Fibroblast of the aortic adventitia (primary cell): ENCODE results near the gene SERPINA1. TPM values are rescaled to one million over a fixed set of nuclear protein-coding genes. Genes with fewer than 3 reads are reported as not detected.

Experiments used
- DNase-seq: peaks from one replicate; pipeline ENCODE4 v3.0.0-alpha.2; 2010; ENCODE audit warnings: low read depth
- H3K4me3 ChIP-seq: 2 replicates; pipeline ENCODE4 v1.5.1; 2011; ENCODE audit warnings: low read depth, mild to moderate bottlenecking, control low read depth, low read length, moderate library complexity
- total RNA-seq: library from RNA; depleted of rRNA; stranded (reverse); fragments of >200 nt; gene quantifications from 2 replicates; pipeline ENCODE4 v1.2.3, GENCODE V29; 2012; ENCODE audit warnings: low replicate concordance
- TF ChIP-seq, protein P1 (sequence below): IDR thresholded peaks from 2 replicates; pipeline ENCODE4 v1.5.1; 2011; ENCODE audit warnings: mild to moderate bottlenecking, low read length, control low read depth, inconsistent platforms; ENCODE audit not compliant: insufficient read depth

Gene SERPINA1
- total RNA-seq, 1 donor = not detected

DNA sequence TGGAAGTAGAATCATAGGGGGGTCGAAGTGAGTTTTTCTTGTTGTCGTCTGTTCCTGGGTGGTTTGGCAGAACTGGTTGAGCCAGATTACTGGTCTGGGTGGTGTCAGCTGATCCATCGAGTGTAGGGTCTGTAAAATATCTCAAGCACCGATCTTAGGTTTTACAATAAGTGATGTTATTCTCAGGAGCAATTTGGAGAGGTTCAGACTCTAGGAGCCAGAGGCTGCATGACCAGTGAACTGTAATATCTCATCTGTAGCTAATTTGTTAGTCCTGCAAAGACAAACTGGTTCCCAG lies 9.7 kb upstream of the SERPINA1 start:
- TF ChIP-seq, protein P1, sequence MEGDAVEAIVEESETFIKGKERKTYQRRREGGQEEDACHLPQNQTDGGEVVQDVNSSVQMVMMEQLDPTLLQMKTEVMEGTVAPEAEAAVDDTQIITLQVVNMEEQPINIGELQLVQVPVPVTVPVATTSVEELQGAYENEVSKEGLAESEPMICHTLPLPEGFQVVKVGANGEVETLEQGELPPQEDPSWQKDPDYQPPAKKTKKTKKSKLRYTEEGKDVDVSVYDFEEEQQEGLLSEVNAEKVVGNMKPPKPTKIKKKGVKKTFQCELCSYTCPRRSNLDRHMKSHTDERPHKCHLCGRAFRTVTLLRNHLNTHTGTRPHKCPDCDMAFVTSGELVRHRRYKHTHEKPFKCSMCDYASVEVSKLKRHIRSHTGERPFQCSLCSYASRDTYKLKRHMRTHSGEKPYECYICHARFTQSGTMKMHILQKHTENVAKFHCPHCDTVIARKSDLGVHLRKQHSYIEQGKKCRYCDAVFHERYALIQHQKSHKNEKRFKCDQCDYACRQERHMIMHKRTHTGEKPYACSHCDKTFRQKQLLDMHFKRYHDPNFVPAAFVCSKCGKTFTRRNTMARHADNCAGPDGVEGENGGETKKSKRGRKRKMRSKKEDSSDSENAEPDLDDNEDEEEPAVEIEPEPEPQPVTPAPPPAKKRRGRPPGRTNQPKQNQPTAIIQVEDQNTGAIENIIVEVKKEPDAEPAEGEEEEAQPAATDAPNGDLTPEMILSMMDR = no peak
- DNase-seq = no peak
- H3K4me3 ChIP-seq = no peak overlapping the region

DNA sequence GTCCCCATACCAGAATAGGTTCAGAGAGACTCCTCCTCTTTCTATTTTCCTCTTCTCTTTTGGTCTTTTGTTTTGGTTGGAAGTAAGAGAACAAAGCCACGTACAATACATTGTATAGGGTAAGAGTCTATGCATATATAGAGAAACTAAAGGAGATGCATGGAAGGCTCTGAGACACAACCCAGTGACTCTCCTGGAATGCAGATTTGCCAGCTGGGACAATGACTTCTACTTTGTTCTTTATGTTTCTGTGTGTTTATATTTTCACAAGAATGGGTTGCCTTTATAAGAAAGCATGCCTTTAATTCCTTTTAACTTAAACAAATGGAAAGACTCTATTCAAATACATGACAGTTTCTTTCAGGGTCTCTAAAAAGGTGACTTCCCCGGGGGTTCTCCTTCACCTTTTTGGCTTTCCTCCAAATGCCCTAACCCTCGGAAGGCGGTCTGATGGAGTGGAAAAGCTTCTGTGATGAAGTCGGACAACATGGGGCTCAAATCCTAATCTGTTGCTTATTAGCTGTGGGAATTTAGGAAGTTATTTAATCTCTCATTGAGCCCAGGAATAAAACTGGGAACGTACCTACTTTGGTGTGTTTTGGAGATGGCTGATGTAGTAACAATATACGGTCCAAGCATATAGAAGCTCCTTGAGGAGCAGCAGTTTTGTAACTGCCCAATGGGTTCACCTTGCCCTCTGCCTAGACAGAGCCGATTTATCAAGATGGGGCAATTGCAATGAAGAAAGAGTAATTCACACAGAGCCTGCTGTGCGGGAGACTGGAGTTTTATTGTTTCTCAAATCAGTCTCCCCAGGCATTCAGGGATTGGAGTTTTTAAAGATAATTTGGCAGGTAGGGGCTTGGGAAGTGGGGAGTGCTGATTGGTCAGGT lies 9.1 kb upstream of the SERPINA1 start:
- no peak for DNase-seq
- TF ChIP-seq, protein P1 = no peak
- H3K4me3 ChIP-seq = no peak overlapping the region

- DNase-seq = no peak
- TF ChIP-seq, protein P1 = no peak
- H3K4me3 ChIP-seq = no peak overlapping the region
Measured at GRCh38 chr14:94396628-94397225, 8.3 kb upstream of the SERPINA1 start.

DNA sequence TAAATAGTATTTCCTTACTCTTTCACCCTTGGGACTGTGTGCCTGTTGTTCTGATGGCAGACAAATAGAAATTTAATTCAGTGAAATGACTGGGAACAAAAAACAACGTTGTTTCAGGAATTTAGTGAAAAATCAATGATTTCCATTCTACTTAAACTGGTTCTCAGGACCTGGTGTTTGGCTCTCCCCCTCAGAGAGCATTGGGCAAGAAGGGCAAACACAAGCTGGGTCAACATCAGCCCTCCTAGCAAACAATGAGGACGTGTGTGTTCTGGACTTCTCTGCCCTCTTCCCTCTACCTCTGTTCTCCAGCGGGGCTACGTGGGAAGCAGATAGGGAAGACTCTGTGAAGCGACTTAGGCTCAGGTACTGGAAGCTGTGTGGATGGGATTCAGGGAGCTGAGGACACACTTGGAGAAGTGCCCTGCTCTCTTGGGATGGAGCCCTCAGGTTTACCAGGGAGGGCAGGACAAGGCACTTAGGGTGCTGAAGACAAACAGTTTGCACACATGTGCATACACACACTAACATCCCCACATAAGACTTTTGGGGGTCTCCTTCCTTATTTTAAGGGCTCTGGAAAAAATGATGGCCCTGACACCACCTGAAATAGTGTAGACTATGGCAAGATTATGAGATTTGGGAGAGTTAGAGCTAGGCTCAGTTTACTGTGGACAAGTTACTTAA lies 7.6 kb upstream of the SERPINA1 start:
- no peak overlapping the region for H3K4me3 ChIP-seq
- no peak for DNase-seq
- TF ChIP-seq, protein P1 = no peak

GRCh38 chr14:94395282-94395887 lies 7.0 kb upstream of the SERPINA1 start:
- TF ChIP-seq, protein P1 = no peak
- DNase-seq = peak; percentile 20

GRCh38 chr14:94394581-94395207 lies 6.3 kb upstream of the SERPINA1 start:
- no peak overlapping the region for H3K4me3 ChIP-seq
- TF ChIP-seq, protein P1 = no peak
- peak; percentile 82 for DNase-seq

More at GRCh38 chr14:94395282-94395887, 7.0 kb upstream of the SERPINA1 start:
- no peak overlapping the region for H3K4me3 ChIP-seq
